Natural killer cell (primary cell): ENCODE data around the gene GLYATL1. TPM values are rescaled to one million over a fixed set of nuclear protein-coding genes. Genes with fewer than 3 reads are reported as not detected.

Source experiments
- ATAC-seq, 3 donors: fragments of 150-1000 bp in 2 of 3; fragments of 200-7000 bp in 1 of 3; cut with Tn5 transposase; 1 replicate in 1 of 3; 2 replicates in 2 of 3; pipeline ENCODE4 v1.10.0; 2021; ENCODE audit warnings: mild to moderate bottlenecking in 2 of 3, moderate library complexity in 2 of 3
- DNase-seq, 2 donors: peaks; one replicate each; pipeline versions ENCODE4 v3.0.0 to v3.0.0-alpha.2; 2013 to 2021; ENCODE audit warnings: mixed read lengths in 1 of 2
- H3K27ac ChIP-seq: one replicate; pipeline ENCODE4 v1.5.1; 2013; ENCODE audit warnings: mild to moderate bottlenecking, low read length
- H3K27me3 ChIP-seq: one replicate; pipeline ENCODE4 v1.6.1; 2013; ENCODE audit warnings: low read length; ENCODE audit not compliant: control insufficient read depth, insufficient read depth
- H3K36me3 ChIP-seq: one replicate; pipeline ENCODE4 v1.6.1; 2013; ENCODE audit warnings: low read length; ENCODE audit not compliant: control insufficient read depth, insufficient read depth
- H3K4me1 ChIP-seq: one replicate; pipeline ENCODE4 v1.6.1; 2013; ENCODE audit warnings: low read length; ENCODE audit not compliant: control insufficient read depth, insufficient read depth
- H3K4me3 ChIP-seq: one replicate; pipeline ENCODE4 v1.5.1; 2013; ENCODE audit warnings: low read length
- H3K9me3 ChIP-seq: one replicate; pipeline ENCODE4 v1.6.1; 2013; ENCODE audit warnings: low read length; ENCODE audit not compliant: control insufficient read depth, insufficient read depth
- H3K27ac Mint-ChIP-seq, 2 donors: one replicate each; pipeline ENCODE4 v1.8.0; 2022; ENCODE audit warnings: mild to moderate bottlenecking in 2 of 2, mixed read lengths in 2 of 2, moderate library complexity in 1 of 2
- H3K27me3 Mint-ChIP-seq, 2 donors: one replicate each; pipeline ENCODE4 v1.8.0; 2022; ENCODE audit warnings: low read depth in 2 of 2, mixed read lengths in 2 of 2
- H3K36me3 Mint-ChIP-seq: one replicate; pipeline ENCODE4 v1.8.0; 2022; ENCODE audit warnings: mixed read lengths
- H3K4me1 Mint-ChIP-seq, 2 donors: one replicate each; pipeline ENCODE4 v1.8.0; 2022; ENCODE audit warnings: mixed read lengths in 2 of 2
- H3K4me3 Mint-ChIP-seq: one replicate; pipeline ENCODE4 v1.8.0; 2022; ENCODE audit warnings: mild to moderate bottlenecking, moderate library complexity, mixed read lengths
- H3K9me3 Mint-ChIP-seq, 2 donors: one replicate each; pipeline ENCODE4 v1.8.0; 2022; ENCODE audit warnings: mixed read lengths in 2 of 2
- WGBS: methylation state at CpG from one replicate; pipeline ENCODE4 v1.1.7; 2013; ENCODE audit warnings: missing lambda C conversion rate; ENCODE audit not compliant: insufficient coverage; 5-methylcytosine and 5-hydroxymethylcytosine counted together
- intact Hi-C: fragments of 100-400 bp; cut with micrococcal nuclease; formaldehyde crosslinking; loops from one replicate; pipeline ENCODE4 v1.14.2; 2022
- total RNA-seq, 4 donors: library from RNA; stranded (reverse); fragments of 120-200 nt in 1 of 4; gene quantifications; one replicate each; pipeline versions ENCODE4 v1.2.3 to v1.2.4, GENCODE V29; 2013 to 2022
- TF ChIP-seq, protein P1 (sequence below): fragments of 200-600 bp; IDR thresholded peaks from one replicate; pipeline ENCODE4 v1.8.0; 2022; ENCODE audit warnings: antibody characterized with exemption

GLYATL1 gene
- total RNA-seq, 3 donors from 2014 or later (not counting 1 experiment from before 2014, with no cell fraction given): not detected

DNA sequence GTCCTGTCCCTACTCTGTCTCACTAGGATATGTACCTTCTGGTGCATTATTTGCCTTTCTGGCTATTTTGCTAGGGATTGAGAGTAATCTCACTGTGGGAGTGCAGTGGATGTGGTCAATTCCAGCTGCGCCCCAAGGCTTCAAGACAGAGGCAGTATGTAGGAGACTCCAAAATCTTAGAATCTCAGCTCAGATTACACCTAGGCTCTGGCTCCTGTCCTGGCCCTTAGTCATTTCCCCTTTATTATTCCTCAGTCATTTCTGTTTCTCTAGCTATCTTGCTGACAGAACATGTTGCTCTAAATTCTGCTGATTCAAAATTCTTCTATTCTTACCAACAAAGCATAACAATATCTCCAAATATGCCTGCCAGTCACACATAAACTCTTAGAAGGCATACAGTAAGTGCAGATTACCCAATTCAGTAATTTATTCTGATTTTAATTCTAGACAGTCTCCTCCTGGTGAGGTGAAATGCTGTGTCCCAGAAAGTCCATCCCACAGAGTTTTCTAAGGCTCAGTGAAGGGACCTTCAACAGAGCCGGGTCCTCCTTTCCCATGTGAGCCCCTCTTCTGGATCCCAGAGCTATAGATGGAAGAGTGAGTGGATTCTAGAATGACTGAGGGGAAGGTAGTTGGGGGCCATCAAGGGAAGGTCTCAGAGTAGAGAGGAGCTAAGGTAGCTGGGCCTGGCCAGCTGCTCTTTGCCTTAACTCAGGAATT, 24.3 kb upstream of the GLYATL1 start:
- DNase-seq (no peak), ATAC-seq (no peak)
- Mint-ChIP-seq H3K9me3 (peaks cover 0 to 5% of the 10 kb centered on the region in 2 donors), H3K36me3 (peaks cover 14% of the 10 kb centered on the region), H3K4me3 (no peak overlapping the region), H3K27me3 (peaks cover 0 to 8% of the 10 kb centered on the region in 2 donors), H3K27ac (no peak overlapping the region), H3K4me1 (no peaks in the 10 kb centered on the region)
- 92% methylated on average over 2 of the region's 2 CpGs for WGBS
- intact Hi-C loops: no loop called here
- Histone ChIP-seq H3K4me1 (no peaks in the 10 kb centered on the region), H3K27ac (no peak overlapping the region), H3K4me3 (no peak overlapping the region), H3K9me3 (peaks cover 12% of the 10 kb centered on the region), H3K27me3 (no peaks in the 10 kb centered on the region), H3K36me3 (no peaks in the 10 kb centered on the region)
- TF ChIP-seq, protein P1, sequence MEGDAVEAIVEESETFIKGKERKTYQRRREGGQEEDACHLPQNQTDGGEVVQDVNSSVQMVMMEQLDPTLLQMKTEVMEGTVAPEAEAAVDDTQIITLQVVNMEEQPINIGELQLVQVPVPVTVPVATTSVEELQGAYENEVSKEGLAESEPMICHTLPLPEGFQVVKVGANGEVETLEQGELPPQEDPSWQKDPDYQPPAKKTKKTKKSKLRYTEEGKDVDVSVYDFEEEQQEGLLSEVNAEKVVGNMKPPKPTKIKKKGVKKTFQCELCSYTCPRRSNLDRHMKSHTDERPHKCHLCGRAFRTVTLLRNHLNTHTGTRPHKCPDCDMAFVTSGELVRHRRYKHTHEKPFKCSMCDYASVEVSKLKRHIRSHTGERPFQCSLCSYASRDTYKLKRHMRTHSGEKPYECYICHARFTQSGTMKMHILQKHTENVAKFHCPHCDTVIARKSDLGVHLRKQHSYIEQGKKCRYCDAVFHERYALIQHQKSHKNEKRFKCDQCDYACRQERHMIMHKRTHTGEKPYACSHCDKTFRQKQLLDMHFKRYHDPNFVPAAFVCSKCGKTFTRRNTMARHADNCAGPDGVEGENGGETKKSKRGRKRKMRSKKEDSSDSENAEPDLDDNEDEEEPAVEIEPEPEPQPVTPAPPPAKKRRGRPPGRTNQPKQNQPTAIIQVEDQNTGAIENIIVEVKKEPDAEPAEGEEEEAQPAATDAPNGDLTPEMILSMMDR: no peak

DNA sequence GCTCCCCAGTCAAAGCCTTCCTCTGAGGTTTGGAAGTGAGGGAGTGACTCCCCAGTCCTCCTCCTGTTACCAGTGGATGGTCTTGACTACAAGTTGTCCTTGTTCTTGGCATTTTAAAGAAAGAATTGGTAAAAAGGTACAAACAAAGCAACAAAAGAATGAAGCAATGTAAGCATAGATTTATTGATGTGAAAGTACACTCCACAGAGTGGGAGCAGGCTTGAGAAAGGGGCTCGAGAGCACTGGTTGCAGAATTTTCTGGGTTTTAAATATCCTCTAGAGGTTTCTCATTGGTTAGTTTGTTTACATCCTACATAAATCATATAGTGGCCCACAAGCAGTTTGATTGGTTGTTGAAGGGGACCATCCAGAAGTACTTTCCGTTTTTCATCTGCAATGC, 22.7 kb upstream of the GLYATL1 start:
- H3K36me3 Mint-ChIP-seq: peaks cover 14% of the 10 kb centered on the region
- no peak for DNase-seq
- no peak overlapping the region for H3K27ac ChIP-seq
- H3K36me3 ChIP-seq: no peaks in the 10 kb centered on the region
- H3K4me1 ChIP-seq: no peaks in the 10 kb centered on the region
- H3K9me3 Mint-ChIP-seq: peaks cover 0 to 5% of the 10 kb centered on the region in 2 donors
- TF ChIP-seq, protein P1: no peak
- no peaks in the 10 kb centered on the region for H3K27me3 ChIP-seq
- peaks cover 12% of the 10 kb centered on the region for H3K9me3 ChIP-seq
- no peak overlapping the region for H3K27ac Mint-ChIP-seq
- no peak for ATAC-seq
- no peak overlapping the region for H3K4me3 ChIP-seq
- no peak overlapping the region for H3K4me3 Mint-ChIP-seq
- intact Hi-C loops: no loop called here
- no peaks in the 10 kb centered on the region for H3K4me1 Mint-ChIP-seq
- WGBS: 79% methylated on average over 2 of the region's 2 CpGs
- peaks cover 0 to 8% of the 10 kb centered on the region in 2 donors for H3K27me3 Mint-ChIP-seq

DNA sequence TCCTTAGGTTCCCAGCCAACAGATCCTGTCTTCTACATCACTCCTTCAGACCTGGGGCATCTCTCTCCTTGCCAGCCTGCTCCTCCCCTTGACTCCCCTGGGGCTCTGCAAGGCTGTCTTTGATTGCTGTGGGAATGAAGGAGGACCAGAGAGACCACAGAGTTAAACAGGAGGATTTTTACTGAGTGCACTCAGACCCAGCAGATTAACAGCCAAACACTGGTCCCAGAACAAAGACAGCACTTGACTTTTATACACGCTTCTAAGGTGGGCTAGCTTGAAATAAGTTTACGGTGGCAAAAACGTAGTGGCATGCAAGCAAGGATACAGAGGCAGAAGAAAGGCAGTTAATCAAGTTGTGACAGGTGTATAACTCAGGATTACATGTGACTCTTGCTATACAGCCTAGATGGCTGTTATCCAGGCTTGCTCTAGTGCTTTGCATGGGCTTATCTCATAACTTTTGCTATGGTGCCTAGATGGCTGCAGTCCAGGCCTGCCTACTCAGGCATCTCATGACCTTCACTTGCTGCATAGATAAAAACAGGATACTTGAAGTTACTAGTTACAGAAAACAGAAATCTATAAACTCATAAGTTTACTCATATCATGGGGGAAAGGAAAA, 22.0 kb upstream of the GLYATL1 start:
- Histone ChIP-seq H3K36me3 (no peaks in the 10 kb centered on the region), H3K4me3 (no peak overlapping the region), H3K27ac (no peak overlapping the region), H3K27me3 (no peaks in the 10 kb centered on the region), H3K9me3 (peaks cover 12% of the 10 kb centered on the region), H3K4me1 (no peaks in the 10 kb centered on the region)
- peaks cover 0 to 5% of the 10 kb centered on the region in 2 donors for H3K9me3 Mint-ChIP-seq
- H3K36me3 Mint-ChIP-seq: peaks cover 14% of the 10 kb centered on the region
- H3K4me3 Mint-ChIP-seq: no peak overlapping the region
- TF ChIP-seq, protein P1: no peak
- peaks cover 0 to 4% of the 10 kb centered on the region in 2 donors for H3K27me3 Mint-ChIP-seq
- 87% methylated on average over 3 of the region's 3 CpGs for WGBS
- DNase-seq: no peak
- no peaks in the 10 kb centered on the region for H3K4me1 Mint-ChIP-seq
- intact Hi-C loops: no loop called here
- H3K27ac Mint-ChIP-seq: no peak overlapping the region
- no peak for ATAC-seq
